ENCODE results near the gene SLC3A2. TPM values are rescaled to one million over a fixed set of nuclear protein-coding genes. Genes with fewer than 3 reads are reported as not detected.

The SLC3A2 gene
- total RNA-seq, 1 experiment from 2014 or later, result 290 TPM

DNA sequence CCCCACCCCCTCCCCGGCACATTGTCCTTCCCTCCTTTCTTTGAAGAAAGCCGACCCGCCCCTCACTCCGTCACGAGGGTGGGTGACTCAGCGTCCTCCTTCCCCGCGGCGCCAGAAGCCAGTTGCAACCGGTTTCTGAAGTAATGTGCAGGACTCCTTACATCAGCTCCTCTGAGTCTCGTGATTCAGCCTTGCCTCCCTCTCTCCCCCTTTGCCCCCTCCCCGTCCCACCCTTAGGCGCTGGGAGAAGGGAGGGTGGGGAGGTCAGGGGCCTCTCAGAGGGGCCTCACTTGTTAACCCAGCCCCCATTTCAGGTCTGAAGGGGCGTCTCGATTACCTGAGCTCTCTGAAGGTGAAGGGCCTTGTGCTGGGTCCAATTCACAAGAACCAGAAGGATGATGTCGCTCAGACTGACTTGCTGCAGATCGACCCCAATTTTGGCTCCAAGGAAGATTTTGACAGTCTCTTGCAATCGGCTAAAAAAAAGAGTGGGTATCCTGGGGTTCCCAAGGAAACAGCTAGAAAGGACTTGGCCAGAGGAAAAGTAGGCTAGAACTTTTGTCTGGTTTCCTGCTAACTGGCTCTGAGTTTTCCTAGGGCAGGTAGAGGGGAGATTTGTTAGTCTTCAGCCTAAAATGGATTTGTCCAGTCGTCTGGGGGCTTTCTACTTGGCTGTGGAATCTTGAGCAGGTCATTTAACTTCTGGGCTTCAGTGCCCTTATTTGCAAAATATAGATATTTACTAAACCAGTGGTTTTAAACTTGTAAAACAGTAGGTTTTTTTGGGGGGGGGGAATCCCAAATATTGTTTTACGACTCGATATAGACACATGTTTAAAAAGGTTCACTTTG, 1.1 kb downstream of the SLC3A2 start:
- Histone ChIP-seq H2BK12ac (ENCODE audit: insufficient read length, low read depth, low read length) (peak overlapping the region; percentile 11), H3K4me1 (ENCODE audit: insufficient read depth, low read length) (no peaks in the 10 kb centered on the region; the same call in 1 of the 2 replicates), H3K56ac (ENCODE audit: insufficient read length, low read depth, low read length) (peak overlapping the region; percentile 83), H4K91ac (ENCODE audit: insufficient read length, low read depth, low read length) (peak overlapping the region; percentile 88), H3K14ac (ENCODE audit: insufficient read depth, low read length) (peak overlapping the region; percentile 98; the same call in 1 of the 2 replicates), H2BK5ac (ENCODE audit: insufficient read length, low read length) (peak overlapping the region; percentile 80), H2AK5ac (ENCODE audit: insufficient read length, low read length) (peak overlapping the region; percentile 89), H3K9ac (ENCODE audit: extremely low read depth, insufficient read length, low read length) (peak overlapping the region; percentile 99), H3K23me2 (ENCODE audit: insufficient read length, low read depth, low read length, poor library complexity, severe bottlenecking) (peaks cover 15% of the 10 kb centered on the region), H3T11ph (ENCODE audit: low read length) (peak overlapping the region; percentile 94), H3K79me2 (ENCODE audit: insufficient read depth, low read length) (peaks cover 6% of the 10 kb centered on the region; the same call in 1 of the 2 replicates), H4K8ac (replicated peaks; ENCODE audit: insufficient read length, low read depth, low read length) (peak overlapping the region; percentile 91), H2BK15ac (ENCODE audit: low read depth, low read length) (no peak overlapping the region), H3K9me3 (ENCODE audit: control insufficient read depth, low read depth, low read length) (no peaks in the 10 kb centered on the region), H3K4ac (ENCODE audit: low read depth, low read length) (peak overlapping the region; percentile 92; the same call in 1 of the 2 replicates), H4K20me1 (ENCODE audit: control insufficient read depth, insufficient read depth, insufficient read length) (no peaks in the 10 kb centered on the region), H2AFZ (ENCODE audit: low read length) (no peak overlapping the region), H4K5ac (ENCODE audit: insufficient read length, low read depth, low read length) (peak overlapping the region; percentile 97), H3K27me3 (ENCODE audit: insufficient read depth, low read length) (no peaks in the 10 kb centered on the region), H3K4me2 (ENCODE audit: insufficient read depth, insufficient read length, low read length) (peak overlapping the region; percentile 41), H3K23ac (ENCODE audit: insufficient read length, low read depth, low read length) (no peak overlapping the region), H3K27ac (ENCODE audit: insufficient read length, low read depth, low read length) (peak overlapping the region; percentile 70), H2BK120ac (ENCODE audit: low read depth, low read length, poor library complexity, severe bottlenecking) (peak overlapping the region; percentile 79), H3K18ac (ENCODE audit: insufficient read length, low read depth, low read length) (peak overlapping the region; percentile 96), H2BK20ac (ENCODE audit: low read depth, low read length, poor library complexity, severe bottlenecking) (peak overlapping the region; percentile 76), H3K79me1 (ENCODE audit: insufficient read depth, low read depth, low read length, poor library complexity, severe bottlenecking) (no peaks in the 10 kb centered on the region)
- TF ChIP-seq, protein P1, sequence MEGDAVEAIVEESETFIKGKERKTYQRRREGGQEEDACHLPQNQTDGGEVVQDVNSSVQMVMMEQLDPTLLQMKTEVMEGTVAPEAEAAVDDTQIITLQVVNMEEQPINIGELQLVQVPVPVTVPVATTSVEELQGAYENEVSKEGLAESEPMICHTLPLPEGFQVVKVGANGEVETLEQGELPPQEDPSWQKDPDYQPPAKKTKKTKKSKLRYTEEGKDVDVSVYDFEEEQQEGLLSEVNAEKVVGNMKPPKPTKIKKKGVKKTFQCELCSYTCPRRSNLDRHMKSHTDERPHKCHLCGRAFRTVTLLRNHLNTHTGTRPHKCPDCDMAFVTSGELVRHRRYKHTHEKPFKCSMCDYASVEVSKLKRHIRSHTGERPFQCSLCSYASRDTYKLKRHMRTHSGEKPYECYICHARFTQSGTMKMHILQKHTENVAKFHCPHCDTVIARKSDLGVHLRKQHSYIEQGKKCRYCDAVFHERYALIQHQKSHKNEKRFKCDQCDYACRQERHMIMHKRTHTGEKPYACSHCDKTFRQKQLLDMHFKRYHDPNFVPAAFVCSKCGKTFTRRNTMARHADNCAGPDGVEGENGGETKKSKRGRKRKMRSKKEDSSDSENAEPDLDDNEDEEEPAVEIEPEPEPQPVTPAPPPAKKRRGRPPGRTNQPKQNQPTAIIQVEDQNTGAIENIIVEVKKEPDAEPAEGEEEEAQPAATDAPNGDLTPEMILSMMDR (conservative IDR thresholded peaks at IDR 0.05), result no peak
- Mint-ChIP-seq H3K9me3 (peaks cover 2 to 3% of the 10 kb centered on the region in 2 experiments; a peak in 3 of 5 replicates), H3K4me1 (peaks cover 43 to 57% of the 10 kb centered on the region in 2 experiments), H3K27ac (peak overlapping the region; percentile 100), H3K27me3 (ENCODE audit: low read depth) (peaks cover 5% of the 10 kb centered on the region), H3K36me3 (ENCODE audit: insufficient read depth in 1 of 3, low read depth in 3 of 3) (peaks cover 70 to 87% (median 85%) of the 10 kb centered on the region in 3 experiments), H3K4me3 (peak overlapping the region; percentile 99 to 100)
- no CpG with 5 or more reads among the region's 21 CpGs for WGBS (ENCODE audit: extremely low coverage, insufficient read length, low lambda C conversion rate)
- DNase-seq, result no peak

Data from H9 (cell line).